ENCODE measurements around the gene SERP2. TPM values are rescaled to one million over a fixed set of nuclear protein-coding genes. Genes with fewer than 3 reads are reported as not detected.

Gene SERP2
- total RNA-seq, 1 donor from 2014 or later, result 22.3 TPM

DNA sequence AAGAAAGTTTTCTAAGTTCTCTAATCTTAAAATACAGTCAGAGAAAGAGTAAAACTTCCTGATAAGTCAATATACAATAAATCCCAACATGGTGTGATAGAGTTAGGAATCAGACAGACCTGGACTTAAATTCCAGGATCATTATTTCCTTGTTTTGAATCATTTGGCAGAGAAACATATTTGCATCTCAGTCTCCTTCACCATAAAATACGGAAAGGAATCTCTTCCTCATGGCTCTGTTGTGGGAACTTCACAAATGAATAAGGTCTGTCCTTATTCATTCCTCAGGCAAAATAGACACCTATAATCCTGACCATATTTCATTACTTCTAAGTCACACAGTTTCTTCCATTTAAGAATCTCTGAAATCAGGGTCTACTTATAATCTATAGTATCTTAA lies 19.3 kb upstream of the SERP2 start:
- Mint-ChIP-seq H3K9me3 (ENCODE audit: unreplicated experiment) (no peaks in the 10 kb centered on the region), H3K27ac (ENCODE audit: unreplicated experiment) (no peak overlapping the region), H3K36me3 (ENCODE audit: unreplicated experiment) (no peaks in the 10 kb centered on the region), H3K4me3 (ENCODE audit: unreplicated experiment) (no peak overlapping the region), H3K27me3 (ENCODE audit: unreplicated experiment) (peaks cover 2% of the 10 kb centered on the region), H3K4me1 (ENCODE audit: low read depth, unreplicated experiment) (no peaks in the 10 kb centered on the region)
- no peak for TF ChIP-seq CTCF (IDR thresholded peaks at IDR 0.05; ENCODE audit: partially characterized antibody, unreplicated experiment)
- no peak for DNase-seq

DNA sequence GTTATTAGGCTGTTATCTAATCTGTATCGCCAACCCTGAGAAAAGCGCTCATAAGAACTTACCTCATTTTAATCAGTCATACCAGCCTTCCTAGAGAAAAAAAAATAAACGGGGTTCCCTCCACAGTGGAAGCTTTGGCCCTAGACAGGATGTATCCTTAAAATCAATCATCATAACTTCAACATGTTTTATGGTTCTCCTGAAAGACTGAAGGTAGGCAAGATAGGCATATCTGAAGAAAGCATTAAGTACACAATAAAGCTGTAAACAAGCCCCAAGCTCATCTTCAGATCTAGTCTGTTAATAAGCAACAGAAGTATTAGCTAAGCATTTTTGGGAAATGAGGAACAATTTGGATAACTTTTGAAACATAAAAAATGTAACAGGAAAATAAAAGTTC lies 18.7 kb upstream of the SERP2 start:
- H3K27me3 Mint-ChIP-seq (ENCODE audit: unreplicated experiment), result peaks cover 2% of the 10 kb centered on the region
- H3K36me3 Mint-ChIP-seq (ENCODE audit: unreplicated experiment), result no peaks in the 10 kb centered on the region
- no peak for DNase-seq
- no peaks in the 10 kb centered on the region for H3K4me1 Mint-ChIP-seq (ENCODE audit: low read depth, unreplicated experiment)
- TF ChIP-seq CTCF (IDR thresholded peaks at IDR 0.05; ENCODE audit: partially characterized antibody, unreplicated experiment), result no peak
- no peaks in the 10 kb centered on the region for H3K9me3 Mint-ChIP-seq (ENCODE audit: unreplicated experiment)
- H3K27ac Mint-ChIP-seq (ENCODE audit: unreplicated experiment), result no peak overlapping the region
- no peak overlapping the region for H3K4me3 Mint-ChIP-seq (ENCODE audit: unreplicated experiment)

DNA sequence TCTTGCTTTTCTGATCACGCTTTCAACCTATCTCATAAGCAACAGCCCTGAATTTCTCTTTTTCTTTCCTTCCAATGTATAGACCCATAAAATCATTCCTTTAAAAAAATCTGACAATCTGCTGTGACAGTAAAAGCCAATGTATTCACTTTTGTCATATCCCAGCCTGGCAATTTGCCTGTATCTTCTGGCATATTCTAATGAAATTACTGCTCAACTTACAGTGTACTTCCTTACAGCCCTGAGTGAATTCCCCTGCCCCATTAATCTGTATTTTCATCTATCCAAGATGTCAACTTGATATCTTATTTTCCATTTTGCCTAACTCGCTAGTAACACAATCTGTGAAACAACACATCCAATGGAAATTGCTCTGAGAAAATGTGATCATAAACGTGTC lies 18.0 kb upstream of the SERP2 start:
- Mint-ChIP-seq H3K4me3 (ENCODE audit: unreplicated experiment) (no peak overlapping the region), H3K4me1 (ENCODE audit: low read depth, unreplicated experiment) (no peaks in the 10 kb centered on the region), H3K27ac (ENCODE audit: unreplicated experiment) (no peak overlapping the region), H3K9me3 (ENCODE audit: unreplicated experiment) (no peaks in the 10 kb centered on the region), H3K36me3 (ENCODE audit: unreplicated experiment) (no peaks in the 10 kb centered on the region), H3K27me3 (ENCODE audit: unreplicated experiment) (peaks cover 2% of the 10 kb centered on the region)
- TF ChIP-seq CTCF (IDR thresholded peaks at IDR 0.05; ENCODE audit: partially characterized antibody, unreplicated experiment), result no peak
- no peak for DNase-seq

DNA sequence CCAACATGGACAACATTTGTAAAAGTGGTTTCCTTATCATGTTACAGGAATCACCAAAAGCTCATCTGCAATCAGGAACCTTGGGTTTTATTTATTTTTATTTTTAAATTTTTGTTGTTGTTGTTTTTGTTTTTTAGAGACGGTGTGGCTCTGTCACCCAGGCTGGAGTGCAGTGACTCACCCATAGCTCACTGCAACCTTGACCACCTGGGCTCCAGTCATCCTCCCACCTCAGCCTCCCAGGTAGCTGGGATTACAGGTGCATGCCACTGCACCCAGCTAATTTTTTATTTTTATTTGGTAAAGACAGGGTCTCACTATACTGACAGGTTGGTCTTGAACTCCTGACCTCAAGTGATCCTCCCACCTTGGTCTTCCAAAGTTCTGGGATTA lies 13.6 kb upstream of the SERP2 start:
- Mint-ChIP-seq H3K36me3 (ENCODE audit: unreplicated experiment) (peaks cover 4% of the 10 kb centered on the region), H3K27me3 (ENCODE audit: unreplicated experiment) (peaks cover 1% of the 10 kb centered on the region), H3K9me3 (ENCODE audit: unreplicated experiment) (no peaks in the 10 kb centered on the region), H3K4me1 (ENCODE audit: low read depth, unreplicated experiment) (peaks cover 9% of the 10 kb centered on the region), H3K27ac (ENCODE audit: unreplicated experiment) (no peak overlapping the region), H3K4me3 (ENCODE audit: unreplicated experiment) (no peak overlapping the region)
- DNase-seq, result no peak
- TF ChIP-seq CTCF (IDR thresholded peaks at IDR 0.05; ENCODE audit: partially characterized antibody, unreplicated experiment), result no peak

GRCh38 chr13:44362394-44363040 lies 11.1 kb upstream of the SERP2 start:
- H3K4me3 Mint-ChIP-seq (ENCODE audit: unreplicated experiment), result no peak overlapping the region
- peaks cover 4% of the 10 kb centered on the region for H3K36me3 Mint-ChIP-seq (ENCODE audit: unreplicated experiment)
- TF ChIP-seq CTCF (IDR thresholded peaks at IDR 0.05; ENCODE audit: partially characterized antibody, unreplicated experiment), result no peak
- no peaks in the 10 kb centered on the region for H3K9me3 Mint-ChIP-seq (ENCODE audit: unreplicated experiment)
- H3K27ac Mint-ChIP-seq (ENCODE audit: unreplicated experiment), result no peak overlapping the region
- peaks cover 12% of the 10 kb centered on the region for H3K4me1 Mint-ChIP-seq (ENCODE audit: low read depth, unreplicated experiment)
- no peak for DNase-seq
- H3K27me3 Mint-ChIP-seq (ENCODE audit: unreplicated experiment), result peaks cover 1% of the 10 kb centered on the region
